H1 (cell line): Measurements from ENCODE around the gene FLNC. TPM values are rescaled to one million over a fixed set of nuclear protein-coding genes. Genes with fewer than 3 reads are reported as not detected.

ENCODE experiments used
- CTCF ChIA-PET: fragments of 300-600 bp; sonication (Branson Sonifier 250); formaldehyde crosslinking; loops from one replicate; lab custom pipeline; 2021; ENCODE audit not compliant: partially characterized antibody; lab: Charles Lee
- POLR2A ChIA-PET: fragments of 300-600 bp; sonication (Branson Sonifier 250); formaldehyde crosslinking; loops from one replicate; lab custom pipeline; 2021; ENCODE audit warnings: inconsistent platforms; ENCODE audit not compliant: partially characterized antibody; lab: Charles Lee
- DNase-seq, 2 experiments: peaks; one replicate each; pipeline versions ENCODE4 v3.0.0 to v3.0.0-alpha.2; 2010 to 2022; ENCODE audit warnings: low spot score in 2 of 2, low read depth in 1 of 2, mixed read lengths in 1 of 2
- FAIRE-seq: peaks from 2 replicates; lab custom pipeline; 2011; peaks lifted over from hg19 to GRCh38; lab: Jason Lieb, UNC
- H2AFZ ChIP-seq: 2 replicates; pipeline ENCODE4 v1.8.1; 2012; ENCODE audit warnings: low read length, inconsistent platforms
- H2AK5ac ChIP-seq: 2 replicates; pipeline ENCODE4 v1.6.1; 2013; ENCODE audit warnings: low read depth, low read length
- H2BK120ac ChIP-seq: replicated peaks from 2 replicates; pipeline ENCODE3; 2013; ENCODE audit warnings: low read depth, low read length, inconsistent platforms
- H2BK12ac ChIP-seq: 2 replicates; pipeline ENCODE4 v1.6.1; 2013; ENCODE audit warnings: low read depth, low read length
- H2BK15ac ChIP-seq: 2 replicates; pipeline ENCODE4 v1.6.1; 2013; ENCODE audit warnings: low read length
- H2BK20ac ChIP-seq: 2 replicates; pipeline ENCODE4 v1.6.1; 2013; ENCODE audit warnings: low read length
- H2BK5ac ChIP-seq: 2 replicates; pipeline ENCODE4 v1.6.1; 2013; ENCODE audit warnings: low read depth, low read length
- H3K14ac ChIP-seq: 2 replicates; pipeline ENCODE4 v1.6.1; 2013; ENCODE audit warnings: inconsistent platforms; ENCODE audit not compliant: insufficient read length
- H3K18ac ChIP-seq: 2 replicates; pipeline ENCODE4 v1.6.1; 2013; ENCODE audit warnings: low read length; ENCODE audit errors: extremely low read depth
- H3K23ac ChIP-seq: 2 replicates; pipeline ENCODE4 v1.6.1; 2013; ENCODE audit warnings: inconsistent platforms; ENCODE audit not compliant: insufficient read length
- H3K23me2 ChIP-seq: 2 replicates; pipeline ENCODE4 v1.6.1; 2013; ENCODE audit warnings: low read depth, low read length
- H3K27ac ChIP-seq: 2 replicates; pipeline ENCODE4 v1.6.1; 2011; ENCODE audit warnings: low read depth, low read length, inconsistent platforms
- H3K27me3 ChIP-seq, 4 experiments: replicated peaks in 1 of 4; 1 replicate in 1 of 4; 2 replicates in 3 of 4; pipeline versions ENCODE4 v1.6.1 to v1.8.1; 2011 to 2013; ENCODE audit warnings: low read length in 3 of 4, mild to moderate bottlenecking in 3 of 4, inconsistent platforms in 2 of 4, mixed read lengths in 2 of 4, moderate library complexity in 1 of 4; ENCODE audit not compliant: control insufficient read depth in 3 of 4, insufficient read depth in 3 of 4; ENCODE audit errors: extremely low read depth in 1 of 4
- H3K36me3 ChIP-seq, 4 experiments: 2 replicates each; pipeline versions ENCODE4 v1.6.1 to v1.8.1; 2011 to 2013; ENCODE audit warnings: mild to moderate bottlenecking in 4 of 4, low read length in 3 of 4, moderate library complexity in 2 of 4, control low read depth in 1 of 4, inconsistent platforms in 1 of 4; ENCODE audit not compliant: insufficient read depth in 4 of 4, control insufficient read depth in 2 of 4
- H3K4ac ChIP-seq: replicated peaks from 2 replicates; pipeline ENCODE3; 2013; ENCODE audit warnings: low read length, low read depth, mixed read lengths, inconsistent platforms; ENCODE audit not compliant: insufficient read length
- H3K4me1 ChIP-seq, 4 experiments: replicated peaks in 1 of 4; 1 replicate in 1 of 4; 2 replicates in 3 of 4; pipeline versions ENCODE4 v1.6.1 to v1.8.1; 2011 to 2013; ENCODE audit warnings: low read length in 3 of 4, inconsistent platforms in 2 of 4, mixed read lengths in 1 of 4; ENCODE audit not compliant: insufficient read depth in 4 of 4, control insufficient read depth in 3 of 4
- H3K4me2 ChIP-seq, 2 experiments: 2 replicates each; pipeline versions ENCODE4 v1.6.1 to v1.8.1; 2011 to 2013; ENCODE audit warnings: low read depth in 2 of 2, low read length in 2 of 2, control low read depth in 1 of 2, inconsistent platforms in 1 of 2, mild to moderate bottlenecking in 1 of 2; ENCODE audit not compliant: insufficient read depth in 1 of 2
- H3K4me3 ChIP-seq, 4 experiments: fragments of 200-600, 300-600 bp in 1 of 4; sonication (generic), shearing (Covaris generic), sonication (Bioruptor Twin) in 1 of 4; 2 replicates each; pipeline versions ENCODE4 v1.5.1 to v1.8.1; 2011 to 2016; ENCODE audit warnings: low read length in 4 of 4, low read depth in 3 of 4, control low read depth in 2 of 4, inconsistent platforms in 2 of 4, mild to moderate bottlenecking in 2 of 4, mixed read lengths in 1 of 4, moderate library complexity in 1 of 4; ENCODE audit not compliant: insufficient read depth in 2 of 4; ENCODE audit errors: extremely low read depth in 1 of 4
- H3K56ac ChIP-seq: replicated peaks from 2 replicates; pipeline ENCODE3; 2013; ENCODE audit warnings: low read depth, mild to moderate bottlenecking, mixed read lengths, low read length, inconsistent platforms; ENCODE audit not compliant: insufficient read length
- H3K79me1 ChIP-seq: 2 replicates; pipeline ENCODE4 v1.6.1; 2013; ENCODE audit warnings: low read depth, low read length, control low read depth
- H3K79me2 ChIP-seq, 2 experiments: 2 replicates each; pipeline versions ENCODE4 v1.6.1 to v1.8.1; 2012 to 2013; ENCODE audit warnings: low read length in 2 of 2, mild to moderate bottlenecking in 2 of 2, inconsistent platforms in 1 of 2; ENCODE audit not compliant: insufficient read depth in 2 of 2, control insufficient read depth in 1 of 2
- H3K9ac ChIP-seq, 4 experiments: replicated peaks in 1 of 4; 1 replicate in 1 of 4; 2 replicates in 3 of 4; pipeline versions ENCODE4 v1.6.1 to v1.8.1; 2011 to 2013; ENCODE audit warnings: low read depth in 3 of 4, low read length in 3 of 4, control low read depth in 2 of 4, mild to moderate bottlenecking in 2 of 4, moderate library complexity in 2 of 4, inconsistent platforms in 1 of 4; ENCODE audit errors: extremely low read depth in 1 of 4
- H3K9me3 ChIP-seq, 2 experiments: 2 replicates each; pipeline versions ENCODE4 v1.6.1 to v1.8.1; 2012 to 2013; ENCODE audit warnings: mild to moderate bottlenecking in 2 of 2, moderate library complexity in 2 of 2, control low read depth in 1 of 2, inconsistent platforms in 1 of 2, low read depth in 1 of 2, low read length in 1 of 2, mixed read lengths in 1 of 2; ENCODE audit not compliant: insufficient read depth in 2 of 2
- H4K20me1 ChIP-seq, 2 experiments: replicated peaks in 1 of 2; 2 replicates each; pipeline versions ENCODE3 to v1.8.1; 2011 to 2013; ENCODE audit warnings: inconsistent platforms in 2 of 2, low read length in 2 of 2, mild to moderate bottlenecking in 1 of 2; ENCODE audit not compliant: insufficient read depth in 2 of 2, control insufficient read depth in 1 of 2
- H4K5ac ChIP-seq: 2 replicates; pipeline ENCODE4 v1.6.1; 2013; ENCODE audit warnings: low read length, low read depth, mixed read lengths, inconsistent platforms; ENCODE audit not compliant: insufficient read length
- H4K8ac ChIP-seq: 2 replicates; pipeline ENCODE4 v1.8.0; 2013; ENCODE audit warnings: mild to moderate bottlenecking, moderate library complexity, low read length, inconsistent platforms; ENCODE audit not compliant: insufficient read depth; ENCODE audit errors: extremely low read depth
- H4K91ac ChIP-seq: replicated peaks from 2 replicates; pipeline ENCODE3; 2013; ENCODE audit warnings: low read length, mixed read lengths, inconsistent platforms; ENCODE audit not compliant: insufficient read length
- ATF2 ChIP-seq: IDR thresholded peaks from 2 replicates; pipeline ENCODE4 v1.6.1; 2012; ENCODE audit warnings: low read length, inconsistent platforms
- BACH1 ChIP-seq: IDR thresholded peaks from 2 replicates; pipeline ENCODE4 v1.6.1; 2012; ENCODE audit warnings: low read length, improper control_type of control experiment
- NRF1 ChIP-seq: IDR thresholded peaks from 2 replicates; pipeline ENCODE4 v1.6.1; 2011; ENCODE audit warnings: mild to moderate bottlenecking, low read depth, low read length, improper control_type of control experiment
- SIN3A ChIP-seq, 2 experiments: IDR thresholded peaks in 1 of 2; conservative IDR thresholded peaks in 1 of 2; 2 replicates each; pipeline ENCODE4 v1.6.1; 2011 to 2012; ENCODE audit warnings: low read length in 2 of 2, improper control_type of control experiment in 1 of 2, low read depth in 1 of 2, mild to moderate bottlenecking in 1 of 2
- WGBS, 2 experiments: shearing (Covaris generic) in 1 of 2; methylation state at CpG; one replicate each; pipeline versions ENCODE4 v1.1.6 to v1.1.7; 2013 to 2015; ENCODE audit warnings: low lambda C conversion rate in 2 of 2, mixed read lengths in 2 of 2, inconsistent platforms in 1 of 2, low coverage in 1 of 2, missing lambda C conversion rate in 1 of 2; ENCODE audit not compliant: insufficient replicate concordance in 2 of 2, insufficient coverage in 1 of 2, insufficient read length in 1 of 2; ENCODE audit errors: extremely low coverage in 1 of 2, missing lambda C conversion rate in 1 of 2; 5-methylcytosine and 5-hydroxymethylcytosine counted together
- polyA plus RNA-seq, 7 experiments: library from polyadenylated mRNA; depleted of rRNA in 3 of 7; stranded (reverse) in 5 of 7; unstranded in 2 of 7; fragments of >200 nt in 5 of 7; fragments of 200-250 nt in 2 of 7; gene quantifications; 1 replicate in 5 of 7; 2 replicates in 1 of 7; 4 replicates in 1 of 7; pipeline versions ENCODE4 v1.2.1 to v1.2.3, GENCODE V29; 2011 to 2013; ENCODE audit warnings: missing spikeins in 2 of 7, mixed read lengths in 2 of 7
- total RNA-seq: library from RNA; stranded (reverse); fragmentation: NEBNext Ultra II Directional; extraction: Animal tissue kit (Norgen Biotek cat#: 25700); gene quantifications from 2 replicates; pipeline ENCODE4 v1.2.1, GENCODE V29; 2021

FLNC gene
- total and polyA plus RNA-seq, 2 of the 8 experiments (the other 6 are each of a cell fraction or from before 2014, with no cell fraction given) = 1.9 to 10.7 TPM

- TF ChIP-seq ATF2 (no peak), BACH1 (no peak), SIN3A (conservative IDR thresholded peaks at IDR 0.05 in 1 of 2, IDR thresholded peaks at IDR 0.05 in 1 of 2; ENCODE audit: low read depth in 1 of 2, low read length in 2 of 2) (no peak), NRF1 (no peak)
- no peak overlapping the region for H3K9ac ChIP-seq
- H2BK120ac ChIP-seq = no peak overlapping the region
- H3K4me1 ChIP-seq = no peaks in the 10 kb centered on the region
- H2AFZ ChIP-seq = no peak overlapping the region
- H3K79me2 ChIP-seq = no peaks in the 10 kb centered on the region
- H3K23ac ChIP-seq = no peak overlapping the region
- no peak overlapping the region for H3K27ac ChIP-seq
- CTCF ChIA-PET = interaction anchor here (1.1 to 2.1 kb wide), 7 partner anchors 9 to 78 kb away, joined by 3 to 5 read pairs (median 3); no protein-coding TSS in a partner anchor
- H3K4me3 ChIP-seq = no peak overlapping the region
- H3K14ac ChIP-seq = no peak overlapping the region
- H2BK15ac ChIP-seq = no peak overlapping the region
- WGBS, 2 experiments = 92% methylated on average over 5 of the region's 5 CpGs; no CpG with 5 or more reads in 1 of the 2 experiments
- no peak overlapping the region for H4K8ac ChIP-seq
- FAIRE-seq (no peak), DNase-seq (no peak)
- POLR2A ChIA-PET = interaction anchor here (0.7 to 3.6 kb wide), 3 partner anchors 10 to 22 kb away, joined by 3 to 21 read pairs (median 9); no protein-coding TSS in a partner anchor
- no peak overlapping the region for H3K4me2 ChIP-seq
- H4K5ac ChIP-seq = no peak overlapping the region
- H3K9me3 ChIP-seq = no peaks in the 10 kb centered on the region
- H3K23me2 ChIP-seq = no peaks in the 10 kb centered on the region
- H2BK12ac ChIP-seq = no peak overlapping the region
- H3K79me1 ChIP-seq = no peaks in the 10 kb centered on the region
- no peak overlapping the region for H2AK5ac ChIP-seq
- peaks cover 0 to 2% of the 10 kb centered on the region in 2 experiments for H4K20me1 ChIP-seq
- no peak overlapping the region for H3K18ac ChIP-seq
- H3K4ac ChIP-seq = no peak overlapping the region
- H3K36me3 ChIP-seq = peaks cover 20 to 76% (median 45%) of the 10 kb centered on the region in 4 experiments; a peak in 7 of 8 replicates
- H3K56ac ChIP-seq = no peak overlapping the region
- no peak overlapping the region for H2BK5ac ChIP-seq
- H4K91ac ChIP-seq = no peak overlapping the region
- H2BK20ac ChIP-seq = no peak overlapping the region
- H3K27me3 ChIP-seq = no peaks in the 10 kb centered on the region
These were observed 25.0 kb upstream of the FLNC start for GRCh38 chr7:128805225-128805624.
